ENCODE measurements around the gene SLC26A6.

DNA sequence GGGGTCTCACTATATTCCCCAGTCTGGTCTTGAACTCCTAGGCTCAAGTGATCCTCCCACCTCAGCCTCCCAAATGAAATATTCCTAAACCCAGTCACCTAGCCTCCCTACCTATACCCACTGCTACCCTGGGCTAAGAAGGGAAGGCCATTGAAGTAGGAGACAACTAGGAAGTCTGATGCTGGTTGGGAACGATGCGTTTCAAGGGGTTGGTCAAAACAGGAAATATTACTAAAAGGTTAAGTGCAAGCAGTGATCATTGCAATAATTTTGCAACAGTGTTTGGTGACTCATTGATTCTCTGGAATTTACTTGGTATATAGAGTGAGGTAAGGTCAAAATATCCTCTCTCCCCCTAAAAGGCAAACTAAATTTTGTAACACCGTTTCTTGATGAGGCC is 21.2 kb downstream of the SLC26A6 start:
- TF ChIP-seq, protein P1, sequence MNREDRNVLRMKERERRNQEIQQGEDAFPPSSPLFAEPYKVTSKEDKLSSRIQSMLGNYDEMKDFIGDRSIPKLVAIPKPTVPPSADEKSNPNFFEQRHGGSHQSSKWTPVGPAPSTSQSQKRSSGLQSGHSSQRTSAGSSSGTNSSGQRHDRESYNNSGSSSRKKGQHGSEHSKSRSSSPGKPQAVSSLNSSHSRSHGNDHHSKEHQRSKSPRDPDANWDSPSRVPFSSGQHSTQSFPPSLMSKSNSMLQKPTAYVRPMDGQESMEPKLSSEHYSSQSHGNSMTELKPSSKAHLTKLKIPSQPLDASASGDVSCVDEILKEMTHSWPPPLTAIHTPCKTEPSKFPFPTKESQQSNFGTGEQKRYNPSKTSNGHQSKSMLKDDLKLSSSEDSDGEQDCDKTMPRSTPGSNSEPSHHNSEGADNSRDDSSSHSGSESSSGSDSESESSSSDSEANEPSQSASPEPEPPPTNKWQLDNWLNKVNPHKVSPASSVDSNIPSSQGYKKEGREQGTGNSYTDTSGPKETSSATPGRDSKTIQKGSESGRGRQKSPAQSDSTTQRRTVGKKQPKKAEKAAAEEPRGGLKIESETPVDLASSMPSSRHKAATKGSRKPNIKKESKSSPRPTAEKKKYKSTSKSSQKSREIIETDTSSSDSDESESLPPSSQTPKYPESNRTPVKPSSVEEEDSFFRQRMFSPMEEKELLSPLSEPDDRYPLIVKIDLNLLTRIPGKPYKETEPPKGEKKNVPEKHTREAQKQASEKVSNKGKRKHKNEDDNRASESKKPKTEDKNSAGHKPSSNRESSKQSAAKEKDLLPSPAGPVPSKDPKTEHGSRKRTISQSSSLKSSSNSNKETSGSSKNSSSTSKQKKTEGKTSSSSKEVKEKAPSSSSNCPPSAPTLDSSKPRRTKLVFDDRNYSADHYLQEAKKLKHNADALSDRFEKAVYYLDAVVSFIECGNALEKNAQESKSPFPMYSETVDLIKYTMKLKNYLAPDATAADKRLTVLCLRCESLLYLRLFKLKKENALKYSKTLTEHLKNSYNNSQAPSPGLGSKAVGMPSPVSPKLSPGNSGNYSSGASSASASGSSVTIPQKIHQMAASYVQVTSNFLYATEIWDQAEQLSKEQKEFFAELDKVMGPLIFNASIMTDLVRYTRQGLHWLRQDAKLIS (CRISPR knock-in tag; IDR thresholded peaks at IDR 0.05; ENCODE audit: borderline replicate concordance): no peak
- TF ChIP-seq, protein P2, sequence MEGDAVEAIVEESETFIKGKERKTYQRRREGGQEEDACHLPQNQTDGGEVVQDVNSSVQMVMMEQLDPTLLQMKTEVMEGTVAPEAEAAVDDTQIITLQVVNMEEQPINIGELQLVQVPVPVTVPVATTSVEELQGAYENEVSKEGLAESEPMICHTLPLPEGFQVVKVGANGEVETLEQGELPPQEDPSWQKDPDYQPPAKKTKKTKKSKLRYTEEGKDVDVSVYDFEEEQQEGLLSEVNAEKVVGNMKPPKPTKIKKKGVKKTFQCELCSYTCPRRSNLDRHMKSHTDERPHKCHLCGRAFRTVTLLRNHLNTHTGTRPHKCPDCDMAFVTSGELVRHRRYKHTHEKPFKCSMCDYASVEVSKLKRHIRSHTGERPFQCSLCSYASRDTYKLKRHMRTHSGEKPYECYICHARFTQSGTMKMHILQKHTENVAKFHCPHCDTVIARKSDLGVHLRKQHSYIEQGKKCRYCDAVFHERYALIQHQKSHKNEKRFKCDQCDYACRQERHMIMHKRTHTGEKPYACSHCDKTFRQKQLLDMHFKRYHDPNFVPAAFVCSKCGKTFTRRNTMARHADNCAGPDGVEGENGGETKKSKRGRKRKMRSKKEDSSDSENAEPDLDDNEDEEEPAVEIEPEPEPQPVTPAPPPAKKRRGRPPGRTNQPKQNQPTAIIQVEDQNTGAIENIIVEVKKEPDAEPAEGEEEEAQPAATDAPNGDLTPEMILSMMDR (IDR thresholded peaks at IDR 0.05): no peak
- TF ChIP-seq, protein P3, sequence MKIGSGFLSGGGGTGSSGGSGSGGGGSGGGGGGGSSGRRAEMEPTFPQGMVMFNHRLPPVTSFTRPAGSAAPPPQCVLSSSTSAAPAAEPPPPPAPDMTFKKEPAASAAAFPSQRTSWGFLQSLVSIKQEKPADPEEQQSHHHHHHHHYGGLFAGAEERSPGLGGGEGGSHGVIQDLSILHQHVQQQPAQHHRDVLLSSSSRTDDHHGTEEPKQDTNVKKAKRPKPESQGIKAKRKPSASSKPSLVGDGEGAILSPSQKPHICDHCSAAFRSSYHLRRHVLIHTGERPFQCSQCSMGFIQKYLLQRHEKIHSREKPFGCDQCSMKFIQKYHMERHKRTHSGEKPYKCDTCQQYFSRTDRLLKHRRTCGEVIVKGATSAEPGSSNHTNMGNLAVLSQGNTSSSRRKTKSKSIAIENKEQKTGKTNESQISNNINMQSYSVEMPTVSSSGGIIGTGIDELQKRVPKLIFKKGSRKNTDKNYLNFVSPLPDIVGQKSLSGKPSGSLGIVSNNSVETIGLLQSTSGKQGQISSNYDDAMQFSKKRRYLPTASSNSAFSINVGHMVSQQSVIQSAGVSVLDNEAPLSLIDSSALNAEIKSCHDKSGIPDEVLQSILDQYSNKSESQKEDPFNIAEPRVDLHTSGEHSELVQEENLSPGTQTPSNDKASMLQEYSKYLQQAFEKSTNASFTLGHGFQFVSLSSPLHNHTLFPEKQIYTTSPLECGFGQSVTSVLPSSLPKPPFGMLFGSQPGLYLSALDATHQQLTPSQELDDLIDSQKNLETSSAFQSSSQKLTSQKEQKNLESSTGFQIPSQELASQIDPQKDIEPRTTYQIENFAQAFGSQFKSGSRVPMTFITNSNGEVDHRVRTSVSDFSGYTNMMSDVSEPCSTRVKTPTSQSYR (CRISPR knock-in tag; IDR thresholded peaks at IDR 0.05): no peak
- TF ChIP-seq NR1H2 (CRISPR knock-in tag; IDR thresholded peaks at IDR 0.05): no peak
- TF ChIP-seq NR2C2 (CRISPR knock-in tag; IDR thresholded peaks at IDR 0.05): no peak
- no peak for TF ChIP-seq ZNF121 (CRISPR knock-in tag; IDR thresholded peaks at IDR 0.05)
- no peak for TF ChIP-seq NFYB (CRISPR knock-in tag; conservative IDR thresholded peaks at IDR 0.05; ENCODE audit: low read depth)
- TF ChIP-seq, protein P4, sequence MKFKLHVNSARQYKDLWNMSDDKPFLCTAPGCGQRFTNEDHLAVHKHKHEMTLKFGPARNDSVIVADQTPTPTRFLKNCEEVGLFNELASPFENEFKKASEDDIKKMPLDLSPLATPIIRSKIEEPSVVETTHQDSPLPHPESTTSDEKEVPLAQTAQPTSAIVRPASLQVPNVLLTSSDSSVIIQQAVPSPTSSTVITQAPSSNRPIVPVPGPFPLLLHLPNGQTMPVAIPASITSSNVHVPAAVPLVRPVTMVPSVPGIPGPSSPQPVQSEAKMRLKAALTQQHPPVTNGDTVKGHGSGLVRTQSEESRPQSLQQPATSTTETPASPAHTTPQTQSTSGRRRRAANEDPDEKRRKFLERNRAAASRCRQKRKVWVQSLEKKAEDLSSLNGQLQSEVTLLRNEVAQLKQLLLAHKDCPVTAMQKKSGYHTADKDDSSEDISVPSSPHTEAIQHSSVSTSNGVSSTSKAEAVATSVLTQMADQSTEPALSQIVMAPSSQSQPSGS (CRISPR knock-in tag; IDR thresholded peaks at IDR 0.05; ENCODE audit: borderline replicate concordance, low read depth): no peak
- TF ChIP-seq NFE2L1 (CRISPR knock-in tag; IDR thresholded peaks at IDR 0.05): no peak
- TF ChIP-seq, protein P5, sequence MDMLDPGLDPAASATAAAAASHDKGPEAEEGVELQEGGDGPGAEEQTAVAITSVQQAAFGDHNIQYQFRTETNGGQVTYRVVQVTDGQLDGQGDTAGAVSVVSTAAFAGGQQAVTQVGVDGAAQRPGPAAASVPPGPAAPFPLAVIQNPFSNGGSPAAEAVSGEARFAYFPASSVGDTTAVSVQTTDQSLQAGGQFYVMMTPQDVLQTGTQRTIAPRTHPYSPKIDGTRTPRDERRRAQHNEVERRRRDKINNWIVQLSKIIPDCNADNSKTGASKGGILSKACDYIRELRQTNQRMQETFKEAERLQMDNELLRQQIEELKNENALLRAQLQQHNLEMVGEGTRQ (CRISPR knock-in tag; IDR thresholded peaks at IDR 0.05): no peak
- TF ChIP-seq, protein P6, sequence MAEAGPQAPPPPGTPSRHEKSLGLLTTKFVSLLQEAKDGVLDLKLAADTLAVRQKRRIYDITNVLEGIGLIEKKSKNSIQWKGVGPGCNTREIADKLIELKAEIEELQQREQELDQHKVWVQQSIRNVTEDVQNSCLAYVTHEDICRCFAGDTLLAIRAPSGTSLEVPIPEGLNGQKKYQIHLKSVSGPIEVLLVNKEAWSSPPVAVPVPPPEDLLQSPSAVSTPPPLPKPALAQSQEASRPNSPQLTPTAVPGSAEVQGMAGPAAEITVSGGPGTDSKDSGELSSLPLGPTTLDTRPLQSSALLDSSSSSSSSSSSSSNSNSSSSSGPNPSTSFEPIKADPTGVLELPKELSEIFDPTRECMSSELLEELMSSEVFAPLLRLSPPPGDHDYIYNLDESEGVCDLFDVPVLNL (CRISPR knock-in tag; IDR thresholded peaks at IDR 0.05; ENCODE audit: borderline replicate concordance, low read depth): no peak
- no peak for TF ChIP-seq ATF1 (CRISPR knock-in tag; IDR thresholded peaks at IDR 0.05)
- TF ChIP-seq, protein P7, sequence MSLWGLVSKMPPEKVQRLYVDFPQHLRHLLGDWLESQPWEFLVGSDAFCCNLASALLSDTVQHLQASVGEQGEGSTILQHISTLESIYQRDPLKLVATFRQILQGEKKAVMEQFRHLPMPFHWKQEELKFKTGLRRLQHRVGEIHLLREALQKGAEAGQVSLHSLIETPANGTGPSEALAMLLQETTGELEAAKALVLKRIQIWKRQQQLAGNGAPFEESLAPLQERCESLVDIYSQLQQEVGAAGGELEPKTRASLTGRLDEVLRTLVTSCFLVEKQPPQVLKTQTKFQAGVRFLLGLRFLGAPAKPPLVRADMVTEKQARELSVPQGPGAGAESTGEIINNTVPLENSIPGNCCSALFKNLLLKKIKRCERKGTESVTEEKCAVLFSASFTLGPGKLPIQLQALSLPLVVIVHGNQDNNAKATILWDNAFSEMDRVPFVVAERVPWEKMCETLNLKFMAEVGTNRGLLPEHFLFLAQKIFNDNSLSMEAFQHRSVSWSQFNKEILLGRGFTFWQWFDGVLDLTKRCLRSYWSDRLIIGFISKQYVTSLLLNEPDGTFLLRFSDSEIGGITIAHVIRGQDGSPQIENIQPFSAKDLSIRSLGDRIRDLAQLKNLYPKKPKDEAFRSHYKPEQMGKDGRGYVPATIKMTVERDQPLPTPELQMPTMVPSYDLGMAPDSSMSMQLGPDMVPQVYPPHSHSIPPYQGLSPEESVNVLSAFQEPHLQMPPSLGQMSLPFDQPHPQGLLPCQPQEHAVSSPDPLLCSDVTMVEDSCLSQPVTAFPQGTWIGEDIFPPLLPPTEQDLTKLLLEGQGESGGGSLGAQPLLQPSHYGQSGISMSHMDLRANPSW (CRISPR knock-in tag; conservative IDR thresholded peaks at IDR 0.05; ENCODE audit: low read depth): no peak
- TF ChIP-seq, protein P8, sequence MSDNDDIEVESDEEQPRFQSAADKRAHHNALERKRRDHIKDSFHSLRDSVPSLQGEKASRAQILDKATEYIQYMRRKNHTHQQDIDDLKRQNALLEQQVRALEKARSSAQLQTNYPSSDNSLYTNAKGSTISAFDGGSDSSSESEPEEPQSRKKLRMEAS (CRISPR knock-in tag; IDR thresholded peaks at IDR 0.05): no peak

Measured in WTC11 (cell line).